ENCODE measurements around the gene TMEM170A.
"Not testable (repeated sequence)": the region's sequence is repeated elsewhere in the genome, so short reads cannot be mapped to it uniquely, and the experiment has no call there.

Gene TMEM170A

GRCh38 chr16:75479421-75479990 lies 15.0 kb upstream of the TMEM170A start:
- no peak for FAIRE-seq

GRCh38 chr16:75478480-75479345 lies 14.2 kb upstream of the TMEM170A start:
- FAIRE-seq, result no peak

GRCh38 chr16:75477680-75478473 lies 13.4 kb upstream of the TMEM170A start:
- no peak for FAIRE-seq

- no peak for FAIRE-seq
These were observed 12.3 kb upstream of the TMEM170A start for GRCh38 chr16:75476817-75477216.

GRCh38 chr16:75475420-75475847 lies 10.9 kb upstream of the TMEM170A start:
- FAIRE-seq, result no peak

GRCh38 chr16:75472908-75473877 lies 8.7 kb upstream of the TMEM170A start:
- no peak for FAIRE-seq

- peak; percentile 61 for FAIRE-seq
These were observed 7.5 kb upstream of the TMEM170A start for GRCh38 chr16:75471723-75472633.

- FAIRE-seq, result no peak
These were observed 2.3 kb upstream of the TMEM170A start for GRCh38 chr16:75466760-75467159.

- not testable (repeated sequence) for FAIRE-seq
These were observed 934 bp downstream of the TMEM170A start for GRCh38 chr16:75463389-75464121.

GRCh38 chr16:75462806-75463205 lies 1.7 kb downstream of the TMEM170A start:
- FAIRE-seq, result no peak

- no peak for FAIRE-seq
These were observed 2.9 kb downstream of the TMEM170A start for GRCh38 chr16:75461575-75461974.

GRCh38 chr16:75460446-75460845 lies 4.0 kb downstream of the TMEM170A start:
- FAIRE-seq, result no peak

GRCh38 chr16:75459691-75460090 lies 4.8 kb downstream of the TMEM170A start:
- no peak for FAIRE-seq

GRCh38 chr16:75458439-75458838 lies 6.0 kb downstream of the TMEM170A start:
- FAIRE-seq, result no peak

- no peak for FAIRE-seq
These were observed 6.5 kb downstream of the TMEM170A start for GRCh38 chr16:75458029-75458428.

- no peak for FAIRE-seq
These were observed 6.9 kb downstream of the TMEM170A start for GRCh38 chr16:75457485-75458021.

- FAIRE-seq, result no peak
These were observed 7.5 kb downstream of the TMEM170A start for GRCh38 chr16:75456971-75457370.

GRCh38 chr16:75456486-75456885 lies 8.0 kb downstream of the TMEM170A start:
- not testable (repeated sequence) for FAIRE-seq

- no peak for FAIRE-seq
These were observed 8.8 kb downstream of the TMEM170A start for GRCh38 chr16:75455677-75456076.
